Gastrocnemius medialis (tissue), 4 donors: ENCODE results near the gene LRP5.

Experiments
- POLR2A ChIP-seq, 2 donors: fragments of 450-650 bp; IDR thresholded peaks; one replicate each; pipeline ENCODE4 v1.6.1; 2017; ENCODE audit warnings: antibody characterized with exemption in 2 of 2, mild to moderate bottlenecking in 2 of 2, moderate library complexity in 2 of 2
- TF ChIP-seq, protein P1 (sequence below), 5 experiments: fragments of 450-650 bp in 3 of 5; fragments of 200-600 bp in 2 of 5; sonication (generic) in 2 of 5; IDR thresholded peaks in 4 of 5; conservative IDR thresholded peaks in 1 of 5; 1 replicate in 4 of 5; 2 replicates in 1 of 5; pipeline ENCODE4 v1.5.1; 2016 to 2019; ENCODE audit warnings: antibody characterized with exemption in 5 of 5, mild to moderate bottlenecking in 3 of 5, moderate library complexity in 3 of 5

DNA sequence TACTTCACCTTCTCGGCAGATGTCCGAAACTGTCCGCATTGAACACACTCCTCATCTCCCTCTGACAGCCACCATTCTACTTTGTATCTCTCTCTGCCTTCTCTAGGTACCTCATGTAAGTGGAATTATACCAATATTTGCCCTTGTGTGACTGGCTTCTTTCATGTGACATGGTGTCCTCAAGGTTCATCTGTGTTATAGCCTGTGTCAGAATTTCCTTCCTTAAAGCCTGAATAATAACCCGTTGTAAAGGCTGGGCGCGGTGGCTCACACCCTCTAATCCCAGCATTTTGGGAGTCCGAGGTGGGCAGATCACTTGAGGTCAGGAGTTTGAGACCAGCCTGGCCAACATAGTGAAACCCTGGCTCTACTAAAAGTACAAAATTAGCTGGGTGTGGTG lies 107.8 kb downstream of the LRP5 start:
- TF ChIP-seq, protein P1, sequence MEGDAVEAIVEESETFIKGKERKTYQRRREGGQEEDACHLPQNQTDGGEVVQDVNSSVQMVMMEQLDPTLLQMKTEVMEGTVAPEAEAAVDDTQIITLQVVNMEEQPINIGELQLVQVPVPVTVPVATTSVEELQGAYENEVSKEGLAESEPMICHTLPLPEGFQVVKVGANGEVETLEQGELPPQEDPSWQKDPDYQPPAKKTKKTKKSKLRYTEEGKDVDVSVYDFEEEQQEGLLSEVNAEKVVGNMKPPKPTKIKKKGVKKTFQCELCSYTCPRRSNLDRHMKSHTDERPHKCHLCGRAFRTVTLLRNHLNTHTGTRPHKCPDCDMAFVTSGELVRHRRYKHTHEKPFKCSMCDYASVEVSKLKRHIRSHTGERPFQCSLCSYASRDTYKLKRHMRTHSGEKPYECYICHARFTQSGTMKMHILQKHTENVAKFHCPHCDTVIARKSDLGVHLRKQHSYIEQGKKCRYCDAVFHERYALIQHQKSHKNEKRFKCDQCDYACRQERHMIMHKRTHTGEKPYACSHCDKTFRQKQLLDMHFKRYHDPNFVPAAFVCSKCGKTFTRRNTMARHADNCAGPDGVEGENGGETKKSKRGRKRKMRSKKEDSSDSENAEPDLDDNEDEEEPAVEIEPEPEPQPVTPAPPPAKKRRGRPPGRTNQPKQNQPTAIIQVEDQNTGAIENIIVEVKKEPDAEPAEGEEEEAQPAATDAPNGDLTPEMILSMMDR (IDR thresholded peaks at IDR 0.05 in 4 of 5, conservative IDR thresholded peaks at IDR 0.05 in 1 of 5): no peak
- TF ChIP-seq POLR2A (IDR thresholded peaks at IDR 0.05): no peak
